HG02571 (cell line): ENCODE measurements around the gene ZNF202.

Experiments
- ATAC-seq: cut with Tn5 transposase; IDR thresholded peaks from one replicate; pipeline ENCODE4 v1.9.1; 2021; ENCODE audit warnings: mild to moderate bottlenecking, moderate library complexity; ENCODE audit not compliant: unreplicated experiment

Gene ZNF202

DNA sequence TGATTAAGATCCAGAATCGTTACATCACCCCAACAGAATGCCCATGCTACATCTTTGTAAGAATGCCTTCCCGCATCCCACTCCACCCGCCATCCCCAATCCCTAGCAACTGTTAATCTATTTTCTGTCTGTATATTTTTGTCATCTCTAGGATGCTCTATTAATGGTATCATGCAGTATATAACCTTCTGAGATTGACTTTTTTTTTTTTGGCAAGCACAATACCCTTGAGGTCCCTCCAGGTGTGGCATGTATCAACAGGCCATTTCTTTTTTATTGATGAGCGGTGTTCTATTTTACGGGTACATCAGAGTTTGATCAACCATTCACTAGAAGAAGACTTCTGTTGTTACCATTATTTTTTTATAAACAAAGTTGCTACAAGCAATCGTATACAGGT is 56.9 kb downstream of the ZNF202 start:
- ATAC-seq, result no peak

- no peak for ATAC-seq
These were observed 57.9 kb downstream of the ZNF202 start for GRCh38 chr11:123683428-123684170.

DNA sequence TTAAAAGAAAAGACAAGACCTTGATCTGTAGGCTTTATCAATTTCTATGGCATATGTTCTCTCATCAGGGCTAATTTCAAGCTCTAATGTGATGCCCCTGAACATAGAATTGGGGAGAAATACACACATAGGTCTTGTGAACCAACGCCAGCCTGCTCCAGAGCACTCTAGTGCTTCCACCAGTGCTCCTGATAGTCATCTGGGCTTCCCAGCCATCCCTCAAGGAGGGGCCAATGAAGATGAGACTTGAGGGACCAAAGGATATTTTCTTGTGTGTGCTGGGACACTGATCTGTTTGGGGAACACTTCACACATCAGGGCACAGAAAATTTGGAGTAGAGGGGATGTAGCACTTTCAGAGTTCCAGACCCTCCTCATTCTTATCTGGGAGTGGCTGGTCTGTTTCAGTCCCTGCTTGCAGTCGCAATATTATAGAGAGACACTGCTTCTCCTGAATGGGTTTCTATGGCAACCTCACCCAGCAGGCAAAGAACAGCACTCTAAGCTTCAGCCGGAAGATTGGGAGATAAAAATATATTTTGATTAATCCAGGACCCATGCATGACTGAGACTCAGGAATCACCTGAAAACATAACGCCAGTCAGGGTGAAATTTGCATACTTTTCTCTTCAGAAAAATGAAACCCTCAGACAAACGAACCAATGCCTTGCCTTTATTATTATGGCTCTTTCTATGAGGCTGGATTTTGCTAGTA is 58.6 kb downstream of the ZNF202 start:
- no peak for ATAC-seq

DNA sequence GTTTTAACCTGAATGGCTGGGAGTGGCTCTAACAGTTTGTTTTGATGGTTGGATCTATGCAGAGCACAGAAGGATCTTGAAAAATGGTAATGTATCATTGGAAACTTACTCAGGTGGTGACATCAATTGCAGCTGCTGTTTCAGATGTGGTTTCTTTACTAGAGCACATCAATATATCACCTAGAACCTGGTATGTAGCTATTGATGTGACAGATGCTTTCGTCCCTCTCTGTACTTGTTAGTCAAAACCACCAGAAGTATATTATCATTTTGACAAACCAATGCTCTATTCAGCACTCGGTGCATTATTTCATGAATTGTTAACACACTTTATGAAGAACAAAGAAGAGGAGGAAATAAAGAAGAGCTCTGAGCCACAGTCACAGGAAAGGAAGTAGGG is 60.4 kb downstream of the ZNF202 start:
- no peak for ATAC-seq

DNA sequence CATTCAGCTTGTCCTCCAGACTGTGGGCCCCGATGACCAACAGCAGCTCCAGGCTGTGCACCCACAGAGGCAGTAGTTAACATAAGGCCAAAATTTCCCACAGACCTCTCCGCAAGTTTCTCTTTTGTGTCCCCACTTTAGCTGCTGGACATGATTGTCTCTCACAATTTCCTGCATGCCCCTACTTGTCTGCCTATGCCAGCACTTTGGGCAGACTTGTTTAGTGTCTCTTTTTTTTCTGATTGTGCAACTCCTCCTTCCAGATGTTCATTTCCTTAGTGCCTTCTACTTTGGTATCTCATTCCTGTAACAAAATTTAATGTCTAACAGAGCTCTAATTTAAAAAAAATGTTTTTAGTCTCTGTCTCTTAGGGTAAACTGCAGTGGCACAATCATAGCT is 63.2 kb downstream of the ZNF202 start:
- ATAC-seq, result no peak

DNA sequence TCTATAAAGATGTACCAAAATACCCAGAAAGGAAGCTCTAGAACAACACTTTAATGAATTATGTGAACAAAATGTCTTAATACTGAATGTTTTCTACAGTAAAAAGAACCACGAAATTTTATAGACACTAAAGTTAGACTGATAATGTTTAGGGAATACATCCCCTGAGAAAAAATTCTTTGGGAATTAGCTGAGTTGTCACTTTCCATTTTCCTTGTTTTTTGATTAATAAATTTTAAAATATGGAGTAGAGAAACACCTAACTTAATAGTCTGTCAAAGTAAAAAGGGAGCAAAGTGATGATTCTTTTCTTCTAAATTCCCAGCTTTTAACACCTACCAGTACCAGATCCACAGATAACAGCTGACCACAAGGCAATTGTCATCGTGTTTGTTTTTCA is 64.0 kb downstream of the ZNF202 start:
- ATAC-seq, result no peak

- ATAC-seq, result no peak
These were observed 67.2 kb downstream of the ZNF202 start for GRCh38 chr11:123674297-123674696.
